ENCODE results near the gene SLC16A13.
"Not testable (repeated sequence)": the region's sequence is repeated elsewhere in the genome, so short reads cannot be mapped to it uniquely, and the experiment has no call there.

Gene SLC16A13

DNA sequence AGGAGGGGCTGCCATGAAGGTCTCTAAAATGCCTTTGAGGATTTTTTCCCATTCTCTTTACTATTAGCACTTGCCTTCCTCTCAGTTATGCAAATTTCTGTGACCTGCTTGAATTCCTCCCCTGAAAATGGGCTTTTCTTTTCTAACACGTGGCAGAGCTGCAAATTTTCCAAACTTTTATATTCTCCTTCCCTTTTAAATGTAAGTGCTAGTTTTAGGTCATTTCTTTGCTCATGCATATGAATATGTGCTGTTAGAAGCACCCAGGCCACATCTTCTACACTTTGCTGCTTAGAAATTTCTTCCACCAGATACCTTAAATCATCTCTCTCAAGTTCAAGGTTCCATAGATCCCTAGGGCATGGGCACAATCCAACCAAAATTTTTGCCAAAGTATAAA, 32.5 kb downstream of the SLC16A13 start:
- no peak for DNase-seq

DNA sequence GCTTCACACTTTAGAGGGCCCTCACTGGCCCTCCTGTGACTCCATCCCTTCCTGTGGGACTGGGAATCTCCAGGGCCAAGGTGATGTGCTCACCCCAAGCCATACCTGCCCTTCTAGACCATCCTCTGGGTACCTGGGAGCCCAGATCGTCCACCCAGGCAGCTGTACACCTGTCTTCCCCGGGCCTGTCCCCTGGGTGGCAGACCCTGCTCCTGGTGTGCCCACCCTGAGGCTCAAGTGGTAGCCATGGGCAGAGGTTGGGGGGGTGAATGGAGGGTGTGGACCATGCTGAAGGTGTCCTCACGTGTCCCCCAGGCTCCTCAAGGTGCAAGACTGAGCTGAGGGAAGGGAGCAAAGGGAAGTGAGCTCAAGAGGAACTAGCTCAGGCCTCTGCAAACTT, 34.9 kb downstream of the SLC16A13 start:
- DNase-seq = no peak

DNA sequence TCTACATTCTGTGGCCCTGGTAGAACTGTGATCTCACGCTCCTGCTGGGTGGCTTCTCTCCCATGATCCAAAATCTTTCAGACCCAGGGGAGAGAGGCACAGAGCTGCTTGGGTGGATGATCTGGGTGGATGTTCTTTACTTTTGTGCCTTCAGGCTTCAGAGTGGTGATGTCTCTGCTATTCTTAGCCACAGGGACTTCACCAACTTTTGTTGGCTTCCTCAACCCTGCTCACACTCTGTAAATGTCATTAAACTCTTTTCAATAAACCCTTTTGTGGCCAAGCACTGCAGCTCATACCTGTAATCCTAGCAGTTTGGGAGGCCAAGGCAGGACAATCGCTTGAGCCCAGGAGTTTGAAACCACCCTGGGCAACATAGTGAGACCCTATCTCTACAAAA, 36.6 kb downstream of the SLC16A13 start:
- DNase-seq = no peak

DNA sequence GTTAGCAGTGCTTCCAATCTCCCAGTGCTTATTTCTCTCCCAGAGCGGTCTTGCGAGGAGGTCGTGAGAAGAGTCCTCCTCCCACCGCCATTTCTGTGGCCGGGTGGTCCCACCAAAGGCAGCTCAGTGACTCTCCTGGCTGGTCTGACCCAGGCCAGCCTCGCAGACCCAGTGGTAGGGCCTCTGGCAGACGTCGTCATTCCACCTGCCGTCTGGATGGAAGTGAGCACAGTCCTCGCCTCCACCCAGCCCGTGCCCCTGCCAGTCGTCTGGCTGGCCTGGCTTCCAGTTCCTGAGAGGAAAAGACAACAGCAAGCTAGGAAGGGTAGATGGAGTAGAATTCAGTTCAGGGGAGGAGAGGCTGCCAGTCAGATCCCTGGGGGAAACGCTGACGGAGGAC, 39.1 kb downstream of the SLC16A13 start:
- DNase-seq = no peak

DNA sequence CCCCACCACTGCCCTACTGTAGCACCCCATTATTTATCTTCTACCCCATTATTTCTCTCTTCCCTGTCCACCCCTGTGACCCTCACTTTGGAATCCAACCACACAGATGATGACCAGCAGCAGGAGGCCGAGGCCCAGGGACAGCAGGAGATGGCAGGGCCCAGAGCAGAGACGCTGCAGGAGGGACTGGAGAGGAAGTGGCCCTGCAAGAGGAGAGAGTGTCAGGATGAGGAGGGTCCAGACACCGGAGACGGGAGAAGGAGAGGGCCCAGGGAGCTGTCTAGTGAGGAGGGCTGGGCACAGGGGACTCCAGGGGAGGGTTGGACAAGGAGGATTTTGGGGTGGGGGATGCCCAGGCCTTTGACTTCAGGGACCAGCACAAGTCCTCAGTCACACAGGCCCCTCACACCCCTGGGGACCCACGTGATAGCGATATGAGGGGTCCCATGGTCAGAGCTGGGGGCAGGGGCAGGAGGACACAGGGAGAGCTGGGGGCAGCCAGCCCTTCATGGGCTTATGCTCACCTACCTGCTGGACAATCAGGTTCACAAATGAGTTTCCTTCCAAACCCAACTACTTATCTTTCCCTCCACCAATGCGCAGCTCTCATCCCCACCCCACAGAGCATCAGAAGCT, 42.2 kb downstream of the SLC16A13 start:
- no peak for DNase-seq

DNA sequence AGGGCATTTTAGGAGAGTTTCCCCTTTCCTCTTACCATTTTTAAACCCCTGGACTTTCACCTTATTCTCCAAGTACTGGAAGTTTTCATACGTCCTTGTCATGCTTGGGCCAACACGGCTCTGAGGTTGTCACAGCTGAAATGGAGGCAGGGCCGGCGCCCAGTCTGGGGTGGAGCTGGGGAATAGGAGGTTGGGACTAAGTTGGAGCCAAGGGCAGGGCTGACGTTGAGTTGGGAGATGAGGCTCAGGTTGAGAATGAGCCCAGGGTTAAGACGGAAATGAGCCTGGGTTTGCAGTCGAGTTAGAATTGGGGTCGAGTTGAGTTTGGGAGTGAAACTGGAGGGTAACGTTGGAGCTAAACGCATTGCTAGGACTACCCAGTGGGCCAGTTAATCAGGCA, 42.9 kb downstream of the SLC16A13 start:
- DNase-seq = no peak

DNA sequence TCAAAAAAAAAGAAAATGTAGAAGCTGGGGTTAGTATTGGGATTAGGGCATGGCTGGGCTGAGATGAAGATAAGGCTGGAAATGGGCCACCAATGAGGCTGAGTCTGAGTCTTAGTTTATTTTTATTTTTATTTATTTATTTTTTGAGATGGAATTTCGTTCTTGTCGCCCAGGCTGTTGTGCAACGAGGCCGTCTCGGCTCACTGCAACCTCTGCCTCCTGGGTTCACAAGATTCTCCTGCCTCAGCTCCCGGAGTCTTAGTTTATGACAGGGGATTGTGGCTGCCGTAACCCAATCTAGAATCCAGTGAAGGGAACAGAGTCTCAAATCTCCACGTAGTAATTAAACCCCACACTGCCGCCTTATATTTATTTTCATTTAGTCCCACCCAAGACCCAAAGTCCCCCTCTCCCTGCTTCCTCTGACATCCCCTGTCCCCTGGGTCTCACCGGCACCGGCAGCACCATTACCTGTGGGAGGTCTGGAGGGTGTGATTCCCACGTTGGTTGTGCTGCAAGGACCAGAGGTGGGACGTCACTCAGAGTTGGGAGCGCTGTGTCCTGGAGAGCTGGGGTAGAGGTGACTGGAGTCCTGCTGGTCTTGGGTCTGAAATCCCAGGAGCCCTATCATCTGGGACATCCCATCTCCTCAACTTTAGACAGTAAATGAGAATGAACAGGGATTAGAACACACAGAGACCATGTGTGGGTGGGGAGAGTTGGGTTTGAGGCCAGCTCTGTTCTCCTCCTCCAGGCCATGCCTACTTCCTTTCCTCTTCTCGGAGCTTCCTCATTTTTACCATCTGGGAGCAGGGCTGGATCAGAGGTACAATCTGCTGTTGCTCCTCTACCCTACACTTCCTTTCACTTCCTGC, 44.0 kb downstream of the SLC16A13 start, which contains the start of gene CLEC10A:
CLEC10A (minus strand) TSS at position 671 of the 875 bp plus-strand sequence. CDS start 1,439 bp downstream, outside the sequence.
- DNase-seq = no peak

DNA sequence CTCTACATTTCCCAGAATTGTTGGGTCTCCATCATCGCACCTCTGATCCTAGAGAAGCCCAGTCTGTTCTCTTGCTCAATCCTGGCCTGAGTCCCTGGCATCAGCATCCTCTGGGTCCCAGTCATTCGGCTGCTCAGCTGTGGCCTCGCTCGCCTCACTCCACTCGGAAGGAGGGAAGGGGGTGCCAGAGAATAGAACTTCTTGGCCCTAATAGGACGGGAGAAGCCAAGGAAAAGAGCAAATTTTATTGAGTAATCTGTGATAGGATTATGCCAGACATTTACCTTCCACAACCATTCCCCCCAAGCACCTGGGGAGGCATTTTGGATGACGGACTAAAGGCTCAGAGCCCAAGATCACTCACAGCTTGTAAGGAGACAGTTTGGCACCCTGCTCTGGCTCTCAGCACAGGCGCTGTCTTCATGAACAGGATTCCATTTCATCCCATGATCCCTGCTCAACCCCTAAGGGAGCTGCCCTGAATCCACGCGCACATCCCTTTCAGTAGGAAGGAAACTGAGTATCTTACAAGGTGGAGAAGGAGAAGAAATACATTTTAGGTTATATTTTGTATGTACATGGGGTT, 44.7 kb downstream of the SLC16A13 start:
- DNase-seq = no peak

DNA sequence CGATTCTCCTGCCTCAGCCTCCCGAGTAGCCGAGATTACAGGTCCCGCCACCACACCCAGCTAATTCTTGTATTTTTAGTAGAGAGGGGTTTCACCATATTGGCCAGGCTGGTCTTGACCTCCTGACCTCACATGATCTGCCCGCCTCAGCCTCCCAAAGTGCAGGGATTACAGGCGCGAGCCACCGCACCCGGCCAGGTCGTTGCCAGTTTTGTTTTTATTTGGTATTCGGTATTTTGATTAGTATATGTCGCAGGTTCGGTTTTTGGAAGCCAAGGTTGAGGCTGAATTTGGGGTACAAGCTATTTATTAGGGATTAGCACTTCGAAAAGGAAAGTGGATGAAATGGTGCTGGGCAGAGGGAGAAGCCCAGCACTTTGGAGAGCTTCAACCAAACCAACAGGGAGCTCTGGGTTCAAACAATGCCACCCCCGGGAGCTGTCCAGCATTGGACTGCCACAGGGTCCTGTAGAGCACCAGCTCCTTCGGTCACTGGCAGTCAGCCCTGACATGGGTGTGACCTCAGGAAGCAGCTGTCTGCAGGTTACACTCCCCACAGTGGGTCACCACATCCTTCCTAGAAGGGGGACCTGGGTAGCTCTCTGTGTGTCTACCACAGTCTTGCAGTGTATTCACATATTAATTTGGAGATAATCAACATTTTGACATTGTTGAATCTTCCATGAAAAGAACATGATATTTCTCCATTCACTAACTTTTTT, 45.7 kb downstream of the SLC16A13 start:
- peak; percentile 38 for DNase-seq

DNA sequence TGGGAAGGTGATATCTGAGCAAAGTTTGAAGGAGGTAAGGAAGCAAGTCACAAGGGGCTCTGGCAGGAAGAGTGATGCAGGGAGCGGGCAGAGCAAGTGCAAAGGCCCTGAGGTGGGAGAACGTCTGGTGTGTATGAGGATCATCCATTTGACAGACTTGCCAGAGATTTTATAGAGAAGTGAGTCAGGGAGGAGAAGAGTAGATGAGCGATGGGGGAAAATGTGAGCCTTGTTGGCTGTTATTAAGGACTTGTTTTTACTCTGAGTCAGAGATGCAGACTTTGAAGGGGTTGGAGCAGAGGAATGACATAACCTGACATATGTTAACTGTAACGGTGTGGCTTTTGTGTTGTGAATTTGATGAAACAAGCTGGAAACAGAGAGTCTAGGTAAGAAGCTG, 47.8 kb downstream of the SLC16A13 start:
- DNase-seq = no peak

DNA sequence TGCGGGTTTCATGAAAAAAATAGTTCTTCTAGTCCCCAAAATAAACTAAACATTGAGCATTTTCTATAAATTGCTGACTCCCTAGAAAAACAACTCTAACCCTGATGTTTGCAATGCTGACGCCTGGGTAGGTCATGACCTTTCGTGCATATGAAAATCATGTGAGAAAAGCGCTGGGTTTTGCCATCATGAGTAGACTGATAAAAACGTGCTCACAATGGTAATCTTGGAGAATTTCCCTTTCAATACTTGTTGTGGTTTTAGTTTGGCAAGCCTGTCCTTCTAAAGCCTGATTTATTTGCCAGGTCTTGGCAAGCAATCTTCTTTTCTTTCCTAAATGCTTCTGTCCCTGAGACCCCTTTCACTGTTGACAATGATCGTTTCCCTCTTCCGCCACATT, 48.3 kb downstream of the SLC16A13 start:
- no peak for DNase-seq

DNA sequence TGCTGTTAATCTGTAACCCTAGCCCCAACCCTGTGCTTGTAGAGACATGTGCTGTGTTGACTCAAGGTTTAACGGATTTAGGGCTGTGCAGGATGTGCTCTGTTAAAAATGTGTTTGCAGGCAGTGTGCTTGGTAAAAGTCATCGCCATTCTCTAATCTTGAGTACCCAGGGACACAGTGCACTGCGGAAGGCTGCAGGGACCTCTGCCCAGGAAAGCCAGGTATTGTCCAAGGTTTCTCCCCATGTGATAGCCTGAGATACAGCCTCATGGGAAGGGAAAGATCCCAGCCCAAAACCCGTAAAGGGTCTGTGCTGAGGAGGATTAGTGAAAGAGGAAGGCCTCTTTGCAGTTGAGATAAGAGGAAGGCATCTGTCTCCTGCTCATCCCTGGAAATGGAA, 52.6 kb downstream of the SLC16A13 start:
- not testable (repeated sequence) for DNase-seq

DNA sequence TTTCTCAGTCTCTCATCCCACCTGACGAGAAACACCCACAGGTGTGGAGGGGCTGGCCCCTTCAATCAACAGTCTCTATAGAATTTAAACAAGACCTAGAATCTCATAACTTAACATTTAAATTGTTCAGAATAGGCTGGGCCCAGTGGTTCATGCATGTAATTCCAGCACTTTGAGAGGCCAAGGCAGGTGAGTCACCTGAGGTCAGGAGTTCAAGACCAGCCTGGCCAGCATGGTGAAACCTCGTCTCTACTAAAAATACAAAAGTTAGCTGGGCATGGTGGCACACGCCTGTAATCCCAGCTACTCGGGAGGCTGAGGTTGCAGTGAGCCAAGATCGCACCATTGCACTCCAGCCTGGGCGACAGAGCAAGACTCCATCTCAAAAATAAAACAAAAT, 53.8 kb downstream of the SLC16A13 start:
- not testable (repeated sequence) for DNase-seq
